H4 (cell line): ENCODE data around the gene PCSK1N. TPM values are rescaled to one million over a fixed set of nuclear protein-coding genes. Genes with fewer than 3 reads are reported as not detected.

Source experiments
- DNase-seq: peaks from one replicate; pipeline ENCODE4 v3.0.0-alpha.2; 2015; ENCODE audit warnings: low spot score
- total RNA-seq: library from RNA; depleted of rRNA; stranded (reverse); fragments of >200 nt; shearing (Covaris generic); gene quantifications from 2 replicates; pipeline ENCODE4 v1.2.3, GENCODE V29; 2014; rRNA removed

PCSK1N gene
- total RNA-seq, 1 experiment from 2014 or later: 9.9 TPM

DNA sequence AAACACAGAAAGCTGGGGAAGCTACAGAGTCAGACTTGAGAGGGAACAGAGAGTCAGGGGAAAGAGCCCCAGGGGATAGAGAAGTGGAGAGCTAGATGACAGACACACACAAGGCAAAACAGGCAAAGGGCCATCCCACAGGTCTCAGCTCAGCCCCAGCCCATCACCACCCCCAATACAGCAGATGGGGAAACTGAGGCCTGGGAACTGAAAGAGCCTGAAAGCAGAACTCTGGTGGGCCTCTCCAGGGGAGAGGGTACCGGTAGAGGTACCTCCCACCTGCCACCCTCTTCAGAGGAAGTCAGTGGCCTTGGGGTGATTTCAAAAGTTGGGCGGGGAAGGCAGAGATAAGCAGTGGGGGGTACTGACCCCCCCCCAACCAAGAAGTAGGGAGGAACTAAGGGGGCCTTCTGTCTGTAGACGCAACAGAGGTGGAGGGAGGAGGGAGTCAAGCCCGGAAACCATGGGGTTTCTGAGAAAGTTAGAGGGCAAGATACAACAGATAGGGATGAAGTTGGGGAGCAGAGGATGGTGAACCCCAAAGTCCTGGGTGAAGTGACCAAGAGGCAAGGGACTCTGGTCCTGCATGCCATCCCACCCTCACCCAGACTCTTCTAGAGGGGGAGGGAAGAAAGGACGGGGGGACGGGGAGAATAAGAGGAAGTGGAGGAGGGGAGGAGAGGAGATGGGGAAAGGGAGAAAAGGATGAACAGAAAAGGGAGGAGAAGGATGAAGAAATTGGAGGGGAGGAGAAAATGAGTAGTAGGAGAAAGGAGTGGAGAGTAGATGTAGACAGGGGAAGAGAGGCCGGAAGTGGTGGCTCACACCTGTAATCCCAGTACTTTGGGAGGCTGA lies 45.8 kb downstream of the PCSK1N start:
- no peak for DNase-seq

DNA sequence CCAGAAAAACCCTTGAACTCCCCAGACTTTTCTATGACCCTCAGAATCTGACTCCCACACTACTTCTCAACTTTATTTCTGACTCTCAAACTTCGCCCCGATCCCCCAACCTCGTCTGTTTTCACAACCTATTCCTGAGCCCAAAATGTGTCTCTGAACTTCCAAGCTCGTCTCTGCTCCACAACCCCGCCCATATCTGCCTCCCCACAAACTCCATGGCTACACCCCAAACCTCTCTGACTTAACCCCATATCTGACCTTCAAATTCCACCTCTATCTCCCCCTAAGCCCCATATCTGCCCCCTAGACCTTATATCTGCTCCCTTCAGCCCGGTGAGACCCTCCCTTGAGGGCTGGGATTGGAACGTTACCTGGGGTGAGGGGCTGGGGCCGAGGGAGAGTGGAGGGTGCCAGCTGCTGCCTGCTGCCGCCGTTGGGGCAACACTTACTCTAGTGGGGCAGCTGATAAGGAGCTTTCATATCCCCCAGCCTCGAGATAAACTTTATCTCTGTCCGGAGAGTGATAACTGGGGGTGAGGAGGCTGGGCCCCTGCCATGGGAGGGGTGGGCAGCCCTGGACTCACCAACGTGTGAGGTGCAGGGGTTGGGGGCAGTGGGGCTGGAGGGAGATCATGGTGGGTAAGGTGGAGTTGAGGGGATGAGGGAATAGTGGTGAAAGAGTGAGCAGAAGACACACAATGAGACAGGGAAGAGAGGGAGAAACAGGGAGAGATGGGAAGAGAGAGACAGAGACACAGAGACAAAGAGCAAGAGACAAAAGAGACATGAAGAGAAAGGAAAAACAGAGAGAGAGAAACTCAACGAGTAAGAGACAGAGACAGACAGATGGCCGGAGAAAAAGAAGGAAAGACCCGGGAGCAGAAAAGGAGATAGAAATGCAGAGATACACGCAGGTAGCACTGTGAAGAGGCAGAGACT lies 47.6 kb downstream of the PCSK1N start:
- DNase-seq: no peak

DNA sequence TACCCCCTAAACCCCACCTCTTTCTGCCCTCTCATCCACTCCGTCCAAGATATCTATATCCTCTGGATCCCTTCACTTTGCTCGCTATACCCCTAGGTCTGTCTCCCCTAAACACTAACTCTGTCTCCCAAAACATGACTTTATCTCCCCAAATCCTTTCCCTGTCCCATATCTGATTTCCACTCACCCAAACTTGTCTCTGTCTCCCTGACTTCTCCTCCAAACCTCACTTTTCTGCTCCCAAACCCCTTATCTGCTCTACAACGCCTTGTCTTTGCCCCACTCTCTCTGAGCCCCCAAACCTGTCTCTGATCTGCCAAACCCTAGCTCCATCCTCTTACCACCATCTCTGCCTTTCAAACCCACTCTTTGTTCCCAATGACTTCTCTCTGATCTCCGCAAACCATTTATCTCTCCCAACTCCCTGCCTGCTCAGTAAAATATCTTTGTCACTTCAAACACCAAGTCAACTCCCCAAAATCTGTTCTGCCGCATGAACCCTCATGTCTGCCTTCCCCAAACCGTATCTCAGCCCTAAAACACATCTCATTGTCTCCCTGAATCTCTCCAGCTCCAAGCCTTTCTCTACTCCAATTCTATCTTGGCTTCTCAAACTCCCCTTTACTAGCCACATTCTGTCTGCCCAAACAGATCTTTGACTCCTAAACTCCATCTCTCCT lies 48.4 kb downstream of the PCSK1N start:
- DNase-seq: no peak

DNA sequence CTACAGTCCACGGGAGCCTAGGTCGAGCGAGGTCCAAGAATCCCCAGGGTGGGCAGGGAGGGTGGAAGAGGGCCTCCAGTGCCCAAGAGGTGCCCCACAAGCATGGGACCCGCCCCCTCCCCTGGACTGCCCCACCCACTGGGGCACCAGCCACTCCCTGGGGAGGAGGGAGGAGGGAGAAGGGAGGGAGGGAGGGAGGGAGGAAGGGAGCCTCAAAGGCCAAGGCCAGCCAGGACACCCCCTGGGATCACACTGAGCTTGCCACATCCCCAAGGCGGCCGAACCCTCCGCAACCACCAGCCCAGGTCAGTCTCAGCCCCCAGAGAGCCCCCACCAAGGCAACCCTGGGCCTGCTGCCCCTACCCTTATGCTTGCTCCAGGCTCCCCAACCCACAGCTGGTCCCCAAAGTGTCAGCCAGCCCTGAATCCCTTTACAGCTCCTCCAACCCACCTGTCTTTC lies 49.0 kb downstream of the PCSK1N start, which contains the start of gene GATA1:
Gene GATA1, plus strand, starts transcription at position 250 of the 460 bp plus-strand sequence. CDS start 4,520 bp downstream, outside the sequence.
- DNase-seq: no peak

DNA sequence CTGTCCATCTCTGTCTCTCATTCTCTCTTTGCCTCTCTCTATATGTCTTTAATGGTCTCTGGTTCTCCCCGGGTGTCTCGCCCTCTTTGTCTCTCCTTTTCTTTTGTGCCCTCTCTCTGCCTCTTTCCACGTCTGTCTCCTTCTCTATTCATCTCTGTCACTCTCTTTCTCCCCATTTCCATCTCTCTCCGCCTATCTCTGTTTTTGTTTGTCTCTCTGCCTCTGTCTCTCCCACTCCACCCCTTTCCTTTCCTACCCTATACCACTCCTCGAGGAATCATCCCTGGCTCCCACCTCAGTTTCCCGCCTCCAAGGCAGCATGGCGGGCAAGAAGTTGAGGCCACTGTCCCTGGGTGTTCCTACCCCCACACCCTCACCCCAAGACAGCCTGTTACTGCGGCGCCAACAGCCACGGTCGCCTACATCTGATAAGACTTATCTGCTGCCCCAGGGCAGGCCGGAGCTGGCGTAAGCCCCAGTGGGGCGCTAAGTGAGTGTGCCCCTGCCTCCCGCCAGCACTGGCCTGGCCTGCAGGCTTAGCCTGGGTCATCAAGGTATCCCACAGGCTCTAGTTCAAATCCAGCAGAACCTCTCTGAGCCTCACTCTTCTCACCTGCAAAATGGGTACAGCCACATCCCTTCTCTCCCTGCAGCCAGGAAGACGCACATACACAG lies 49.7 kb downstream of the PCSK1N start:
- no peak for DNase-seq

DNA sequence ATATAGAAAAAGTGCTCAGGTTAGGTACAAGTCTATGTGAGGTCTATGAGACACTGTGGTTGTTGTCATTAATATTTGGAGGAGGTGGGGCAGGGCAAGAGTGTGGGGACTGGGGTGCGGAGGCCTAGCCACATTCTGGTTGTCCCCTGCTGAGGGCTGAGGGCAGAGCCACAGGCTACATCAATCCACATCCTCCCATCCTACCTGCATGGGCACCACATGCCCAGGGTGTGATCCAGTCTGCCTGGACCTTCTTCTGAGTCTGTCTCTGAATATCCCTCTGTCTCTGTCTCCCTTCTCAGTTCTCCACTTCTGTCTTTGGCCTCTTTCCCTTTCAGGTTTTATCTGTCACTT lies 50.2 kb downstream of the PCSK1N start:
- DNase-seq: no peak

DNA sequence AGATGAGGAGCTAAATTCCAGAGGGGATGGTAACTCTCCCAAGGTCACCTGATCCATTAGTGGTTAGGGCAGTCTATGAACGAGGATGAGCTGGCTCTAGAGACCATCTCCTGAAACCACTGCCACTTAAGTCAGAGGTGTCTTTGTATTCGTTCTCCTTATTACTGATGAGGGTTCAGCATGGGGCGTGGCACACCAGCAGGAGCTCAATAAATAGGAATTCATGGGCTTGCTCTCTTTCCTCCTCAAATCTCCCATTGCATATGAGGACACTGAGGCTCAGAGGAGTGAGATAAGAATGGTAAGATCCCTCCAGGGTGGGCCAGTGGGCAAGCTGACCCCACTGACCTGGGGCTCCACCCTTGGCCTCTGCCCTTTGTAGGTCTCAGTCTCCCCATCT lies 50.7 kb downstream of the PCSK1N start:
- DNase-seq: no peak

DNA sequence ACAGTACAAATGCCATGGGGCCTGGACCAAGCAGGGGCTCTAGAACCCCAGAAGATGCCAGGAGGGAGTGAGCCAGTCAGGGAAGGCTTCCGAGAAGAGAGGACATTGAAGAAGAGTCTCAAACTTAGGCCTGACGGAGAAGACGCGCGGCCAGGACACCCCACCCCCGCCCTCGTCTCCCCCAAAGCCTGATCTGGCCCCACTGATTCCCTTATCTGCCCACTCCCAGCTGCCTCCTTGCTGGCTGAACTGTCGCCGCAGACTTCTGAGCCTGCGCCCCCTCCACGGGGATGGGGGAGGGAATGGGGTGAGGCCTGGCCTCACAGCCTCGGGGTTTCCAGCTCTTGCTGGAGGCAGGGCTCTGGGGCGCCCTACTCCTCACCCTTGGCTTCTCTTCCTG lies 52.6 kb downstream of the PCSK1N start:
- DNase-seq: no peak

DNA sequence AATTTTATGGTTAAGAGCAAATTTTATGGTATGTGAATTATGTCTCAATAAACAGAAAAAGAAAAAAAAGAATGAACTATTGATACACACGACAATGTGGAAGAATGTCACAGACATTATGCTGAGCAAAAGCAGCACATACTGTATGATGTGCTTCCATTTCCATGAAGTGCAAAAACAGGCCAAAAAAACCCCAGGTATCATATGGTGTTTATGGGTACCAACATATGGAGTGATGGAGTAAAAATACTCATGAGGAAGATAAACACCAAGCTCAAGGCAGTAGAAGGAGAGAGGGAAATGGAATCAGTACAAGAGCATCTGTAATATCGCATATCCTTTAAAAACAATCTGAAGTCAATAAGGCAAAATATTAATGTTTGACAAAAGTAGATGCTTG lies 53.2 kb downstream of the PCSK1N start:
- DNase-seq: no peak

DNA sequence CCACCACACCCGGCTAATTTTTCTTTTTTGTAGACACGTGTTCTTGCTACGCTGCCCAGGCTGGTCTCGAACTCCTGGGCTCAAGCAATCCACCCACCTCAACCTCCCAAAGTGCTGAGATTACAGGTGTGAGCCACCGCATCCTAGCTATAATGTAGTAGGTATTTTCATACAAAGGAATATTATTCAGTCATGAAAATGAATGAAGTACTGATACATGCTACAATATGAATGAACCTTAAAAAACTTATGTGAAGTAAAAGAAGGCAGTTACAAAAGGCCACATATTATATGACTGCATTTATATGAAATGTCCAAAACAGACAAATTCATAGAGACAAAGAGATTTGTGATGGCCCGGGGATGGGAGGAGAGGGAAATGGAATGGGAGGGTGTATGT lies 53.7 kb downstream of the PCSK1N start:
- DNase-seq: no peak

Other genes with a start within 250 kb of the PCSK1N start
- gene WDR13, start 238.1 kb downstream of the PCSK1N start, total RNA-seq: 42.8 and 49.7 TPM in 2 replicates
- 0.10 and 0.16 TPM in 2 replicates for gene WAS, start 151.8 kb downstream of the PCSK1N start, total RNA-seq
- 11.8 and 13.6 TPM in 2 replicates for gene SUV39H1, start 138.9 kb downstream of the PCSK1N start, total RNA-seq
- not detected in 2 replicates for gene GLOD5, start 73.9 kb downstream of the PCSK1N start, total RNA-seq
- gene GATA1, start 49.0 kb downstream of the PCSK1N start, total RNA-seq: not detected in 2 replicates
- 18.7 and 25.2 TPM in 2 replicates for gene HDAC6, start 33.5 kb downstream of the PCSK1N start, total RNA-seq
- not detected in 2 replicates for gene ERAS, start 9.1 kb downstream of the PCSK1N start, total RNA-seq
- 59.1 and 61.2 TPM in 2 replicates for gene TIMM17B, start 62.2 kb upstream of the PCSK1N start, total RNA-seq
- 53.0 and 61.4 TPM in 2 replicates for gene PQBP1, start 62.3 kb upstream of the PCSK1N start, total RNA-seq
- 23.2 and 32.8 TPM in 2 replicates for gene SLC35A2, start 76.0 kb upstream of the PCSK1N start, total RNA-seq
- gene PIM2, start 83.4 kb upstream of the PCSK1N start, total RNA-seq: 10.8 and 11.9 TPM in 2 replicates
- gene OTUD5, start 122.0 kb upstream of the PCSK1N start, total RNA-seq: 22.3 and 34.2 TPM in 2 replicates
- 0.12 TPM in 1 of 2 replicates, not detected in the other for gene KCND1, start 136.2 kb upstream of the PCSK1N start, total RNA-seq
- 15.3 and 15.9 TPM in 2 replicates for gene GRIPAP1, start 166.7 kb upstream of the PCSK1N start, total RNA-seq
- 23.7 and 47.1 TPM in 2 replicates for gene TFE3, start 207.7 kb upstream of the PCSK1N start, total RNA-seq
- 0.08 and 0.31 TPM in 2 replicates for gene CCDC120, start 223.4 kb upstream of the PCSK1N start, total RNA-seq
- gene PRAF2, start 238.4 kb upstream of the PCSK1N start, total RNA-seq: 12.5 and 18.2 TPM in 2 replicates
- 50.0 and 57.6 TPM in 2 replicates for gene WDR45, start 244.3 kb upstream of the PCSK1N start, total RNA-seq